Hematopoietic multipotent progenitor cell treated with erythropoietin and hydrocortisone succinate and interleukin-3 and kit ligand, for 4 days (in vitro differentiated cells): ENCODE data around the gene SLC4A7.
"Not testable (repeated sequence)": the region's sequence is repeated elsewhere in the genome, so short reads cannot be mapped to it uniquely, and the experiment has no call there.

Experiments used
- DNase-seq: peaks from one replicate; pipeline ENCODE4 v3.0.0-alpha.2; 2015

SLC4A7 gene

DNA sequence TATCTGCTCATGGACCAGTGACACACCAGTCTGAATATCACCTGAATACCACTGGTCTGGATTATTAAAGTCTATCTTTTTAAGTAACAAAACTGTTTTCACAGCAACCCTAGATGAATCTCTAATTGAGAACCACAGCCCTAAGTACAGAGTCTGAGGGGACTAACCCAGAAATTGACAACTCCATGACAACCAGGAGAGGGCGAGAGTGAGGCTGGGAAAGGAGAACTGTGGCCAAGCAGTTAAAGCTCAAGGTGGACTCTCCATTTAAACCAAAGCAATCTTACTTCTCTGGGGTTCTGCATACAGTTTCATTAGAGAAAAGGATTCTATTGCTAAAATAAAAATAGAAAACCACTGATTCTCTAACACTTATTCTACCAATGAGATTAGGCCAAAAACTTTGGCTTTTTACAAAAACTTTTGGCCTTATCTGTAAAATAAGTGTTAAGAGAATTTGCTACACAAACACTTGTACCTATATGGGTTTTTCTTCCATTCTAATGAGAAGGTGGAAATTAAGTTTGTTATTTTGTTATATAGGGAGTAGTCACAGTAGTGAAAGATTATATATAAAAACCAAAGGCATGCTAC is 126.4 kb downstream of the SLC4A7 start:
- peak; percentile 89 for DNase-seq

GRCh38 chr3:27356976-27357375 is 127.2 kb downstream of the SLC4A7 start:
- DNase-seq: peak; percentile 12

DNA sequence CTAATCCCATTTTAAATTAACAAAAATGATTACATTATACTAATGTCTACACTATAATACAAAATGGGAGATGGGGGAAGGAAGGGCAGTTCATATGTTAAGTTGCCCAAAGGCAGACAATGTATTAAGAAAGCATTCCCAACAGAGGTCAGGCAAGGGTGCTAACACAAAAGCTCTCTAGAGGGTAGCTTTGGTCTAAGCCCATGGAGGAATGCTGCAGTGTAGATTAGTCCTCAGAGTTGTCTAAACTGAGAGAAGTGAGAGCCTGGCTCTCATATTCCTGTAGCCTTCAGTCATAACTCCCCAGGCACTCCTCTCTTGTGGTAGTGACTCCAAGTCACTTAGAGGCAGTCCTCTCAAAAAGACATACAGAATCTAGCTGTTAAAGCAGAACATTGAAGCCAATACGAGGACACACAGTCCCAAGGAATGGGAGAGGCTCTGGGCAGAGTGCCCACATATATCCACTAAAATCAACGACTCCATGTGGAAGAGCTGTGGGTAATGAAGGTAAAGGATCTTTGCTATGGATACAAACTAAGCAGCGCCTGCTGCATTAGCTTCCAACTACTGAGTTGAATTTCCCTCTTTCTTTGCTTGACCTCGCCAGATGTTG is 129.5 kb downstream of the SLC4A7 start:
- DNase-seq: no peak

DNA sequence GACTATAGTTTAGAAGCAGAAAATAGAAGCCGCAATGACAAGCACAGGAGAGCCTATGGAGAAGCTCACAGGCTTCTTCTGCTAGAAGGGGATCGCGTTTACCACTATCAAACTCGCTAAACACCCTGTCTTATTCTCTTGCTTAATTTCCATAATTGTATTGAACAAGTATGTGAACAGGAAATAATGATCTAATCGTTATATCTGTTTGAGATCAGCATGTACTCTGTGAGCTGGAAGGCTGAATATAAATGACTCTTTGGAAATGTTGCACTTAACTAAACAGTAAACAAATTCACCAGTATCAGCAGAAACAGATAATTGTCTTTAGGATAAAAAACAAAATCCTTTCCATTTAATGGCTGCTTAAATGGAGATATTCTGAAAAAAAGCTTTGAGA is 130.0 kb downstream of the SLC4A7 start:
- DNase-seq: peak; percentile 14

- no peak for DNase-seq
These were observed 131.0 kb downstream of the SLC4A7 start for GRCh38 chr3:27353221-27353620.

DNA sequence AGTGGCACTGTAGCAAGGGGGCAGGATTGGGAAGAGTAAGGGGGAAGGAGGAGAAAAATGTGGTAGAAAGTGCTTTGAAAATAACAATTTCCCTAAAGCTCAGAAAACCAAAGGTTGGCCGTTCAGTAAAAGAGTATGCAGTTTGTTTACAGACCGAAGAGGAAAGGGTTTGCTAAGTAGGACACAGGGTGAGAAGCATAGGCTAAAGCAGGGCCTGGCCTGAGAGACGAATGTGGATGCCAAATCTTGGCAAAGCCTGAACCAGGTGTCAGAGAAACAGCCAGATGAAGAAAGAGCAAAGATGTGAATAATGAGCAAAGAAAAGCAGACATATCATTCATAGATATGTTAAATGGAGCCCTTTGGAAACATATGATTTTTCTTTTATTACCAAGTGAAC is 132.1 kb downstream of the SLC4A7 start:
- DNase-seq: no peak

GRCh38 chr3:27349832-27350231 is 134.4 kb downstream of the SLC4A7 start:
- no peak for DNase-seq

- DNase-seq: no peak
These were observed 138.0 kb downstream of the SLC4A7 start for GRCh38 chr3:27345959-27346865.

DNA sequence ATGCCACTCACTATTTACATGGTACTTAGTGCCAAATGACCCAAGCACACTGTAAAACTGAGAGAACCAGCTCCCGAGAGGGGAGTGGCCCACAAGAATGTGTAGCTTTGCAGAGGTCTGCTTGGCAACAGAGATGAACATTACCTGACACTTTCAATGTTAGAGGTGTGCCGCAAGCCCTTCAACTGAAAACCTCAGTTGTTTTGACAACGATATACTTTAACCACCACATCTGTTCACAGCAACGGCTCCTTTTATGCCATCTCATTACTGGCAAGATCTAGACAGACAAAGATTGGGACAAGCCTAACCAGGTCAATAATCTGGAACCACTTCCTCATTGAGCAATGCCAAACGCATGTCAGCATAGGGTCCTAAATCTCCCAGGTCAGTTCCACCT is 138.7 kb downstream of the SLC4A7 start:
- DNase-seq: peak; percentile 85

GRCh38 chr3:27345045-27345444 is 139.1 kb downstream of the SLC4A7 start:
- DNase-seq: no peak

- no peak for DNase-seq
These were observed 140.0 kb downstream of the SLC4A7 start for GRCh38 chr3:27344192-27344591.

DNA sequence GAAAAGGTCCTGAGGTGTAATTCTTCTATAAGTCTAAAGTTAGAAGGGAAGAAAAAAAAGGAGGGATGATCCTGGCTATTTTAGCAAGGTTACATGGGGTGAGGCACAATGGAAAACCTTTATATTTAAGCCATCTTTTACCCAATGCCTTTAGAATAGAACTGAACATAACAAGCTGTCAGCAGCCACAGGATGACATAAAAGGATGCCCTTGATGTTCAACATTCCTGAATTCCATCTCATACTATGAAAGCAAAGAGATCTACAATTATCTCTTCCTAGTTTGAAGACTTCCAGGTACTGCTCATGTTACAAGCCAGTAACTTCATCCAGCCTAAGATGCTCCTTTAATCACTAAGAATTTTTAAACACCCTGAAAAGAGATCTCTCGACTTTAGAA is 141.9 kb downstream of the SLC4A7 start:
- DNase-seq: no peak

- peak; percentile 50 for DNase-seq
These were observed 143.7 kb downstream of the SLC4A7 start for GRCh38 chr3:27340534-27340933.

DNA sequence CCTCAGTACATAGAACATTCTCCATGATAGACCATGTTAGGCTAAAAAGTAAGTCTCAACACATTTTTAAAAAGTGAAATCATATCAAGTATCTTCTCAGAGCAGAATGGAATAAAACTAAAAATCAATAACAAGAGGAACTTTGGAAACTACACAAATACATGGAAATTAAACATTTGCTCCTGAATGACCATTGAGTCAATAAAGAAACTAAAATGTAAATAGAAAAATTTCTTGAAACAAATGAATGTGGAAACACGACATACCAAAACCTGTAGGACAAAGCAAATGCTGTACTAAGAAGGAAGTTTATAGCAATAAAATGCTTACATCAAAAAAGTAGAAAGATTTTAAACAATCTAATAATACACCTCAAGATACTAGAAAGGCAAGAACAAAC is 148.6 kb downstream of the SLC4A7 start:
- DNase-seq: no peak

DNA sequence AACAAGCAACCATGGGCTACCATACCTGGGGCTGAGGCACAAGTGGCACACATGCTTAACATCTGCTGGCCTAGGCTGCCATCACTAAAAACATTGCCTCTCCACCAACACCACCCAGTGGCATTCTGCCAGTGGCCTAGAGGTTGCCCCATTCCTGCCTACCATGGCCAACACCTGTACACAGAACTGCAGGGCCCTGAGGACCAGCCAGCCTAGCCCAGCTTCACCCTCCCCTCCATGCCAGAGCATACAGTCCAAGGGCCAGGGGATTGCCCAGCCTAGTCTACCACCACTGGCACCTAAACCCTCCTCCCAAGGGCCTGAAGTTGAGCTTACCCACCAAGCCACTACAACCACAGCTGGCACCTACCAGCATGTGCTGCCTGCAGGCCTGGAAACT is 150.3 kb downstream of the SLC4A7 start:
- no peak for DNase-seq

- not testable (repeated sequence) for DNase-seq
These were observed 155.0 kb downstream of the SLC4A7 start for GRCh38 chr3:27328982-27329762.

GRCh38 chr3:27326629-27327545 is 157.3 kb downstream of the SLC4A7 start:
- no peak for DNase-seq

- no peak for DNase-seq
These were observed 158.0 kb downstream of the SLC4A7 start for GRCh38 chr3:27326202-27326601.

DNA sequence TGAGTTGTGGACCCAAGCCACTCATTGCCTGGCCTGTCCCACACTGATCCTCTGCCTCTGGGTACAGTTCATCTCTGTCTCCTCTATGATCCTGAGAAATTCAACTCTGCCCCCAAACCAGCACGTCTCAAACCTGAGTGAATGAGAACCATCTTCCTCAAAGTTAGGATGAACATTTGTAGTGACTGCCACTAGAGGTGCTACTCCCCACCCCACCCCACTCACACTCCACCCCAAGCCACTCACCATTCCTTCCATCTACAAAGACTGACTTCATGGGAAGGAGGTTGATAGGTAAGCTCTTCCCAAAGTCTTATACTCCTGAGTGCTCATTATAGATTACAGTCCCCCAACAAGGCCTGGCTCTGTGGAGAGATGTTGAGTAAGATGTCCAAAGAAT is 158.8 kb downstream of the SLC4A7 start:
- peak; percentile 16 for DNase-seq

- no peak for DNase-seq
These were observed 159.5 kb downstream of the SLC4A7 start for GRCh38 chr3:27324686-27325085.

DNA sequence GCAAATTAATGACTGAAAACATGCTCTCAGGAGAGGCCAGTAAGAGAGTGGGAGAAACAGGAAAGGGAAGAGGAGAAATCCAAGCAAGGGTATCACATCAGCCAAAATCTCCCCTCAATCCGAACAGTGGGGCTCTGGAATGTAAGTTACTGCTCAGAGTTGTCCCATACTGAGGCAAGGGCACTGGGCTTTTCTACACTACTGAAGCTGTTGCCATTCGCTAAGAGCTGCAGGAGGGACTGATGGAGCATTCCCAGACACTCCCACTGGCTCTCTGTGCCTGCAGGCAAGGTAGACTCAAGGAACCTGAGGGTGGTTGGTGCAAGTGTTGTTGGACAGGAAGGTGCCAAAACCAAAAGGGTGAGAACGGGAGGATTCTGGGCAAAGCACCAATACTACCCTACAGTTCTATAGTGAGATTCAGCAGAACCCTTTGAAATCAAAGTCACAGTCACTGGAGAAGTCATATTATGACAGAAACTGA is 161.1 kb downstream of the SLC4A7 start:
- DNase-seq: no peak
